Astrocyte (in vitro differentiated cells and primary cell): Measurements from ENCODE around the gene OPA1. TPM values are rescaled to one million over a fixed set of nuclear protein-coding genes. Genes with fewer than 3 reads are reported as not detected.

Experiments used
- DNase-seq: peaks from one replicate; pipeline ENCODE4 v3.0.0-alpha.2; 2010; ENCODE audit warnings: low read depth
- FAIRE-seq: peaks from 2 replicates; lab custom pipeline; 2011; peaks lifted over from hg19 to GRCh38; lab: Jason Lieb, UNC
- H2AFZ ChIP-seq: 2 replicates; pipeline ENCODE4 v1.6.0; 2012; ENCODE audit warnings: low read depth, low read length, inconsistent platforms
- H3K27ac ChIP-seq: 2 replicates; pipeline ENCODE4 v1.5.1; 2011; ENCODE audit warnings: low read depth, low read length, inconsistent platforms
- H3K27me3 ChIP-seq: 2 replicates; pipeline ENCODE4 v1.6.0; 2011; ENCODE audit warnings: low read length, inconsistent platforms; ENCODE audit not compliant: insufficient read depth
- H3K36me3 ChIP-seq: 2 replicates; pipeline ENCODE4 v1.5.1; 2011; ENCODE audit warnings: low read length, inconsistent platforms; ENCODE audit not compliant: insufficient read depth
- H3K4me1 ChIP-seq: 2 replicates; pipeline ENCODE4 v1.5.1; 2011; ENCODE audit warnings: low read length, inconsistent platforms; ENCODE audit not compliant: insufficient read depth
- H3K4me2 ChIP-seq: 2 replicates; pipeline ENCODE4 v1.6.0; 2012; ENCODE audit warnings: low read length, inconsistent platforms
- H3K4me3 ChIP-seq: 2 replicates; pipeline ENCODE4 v1.5.1; 2011; ENCODE audit warnings: low read depth, mild to moderate bottlenecking, low read length, inconsistent platforms; ENCODE audit not compliant: insufficient read depth
- H3K79me2 ChIP-seq: 2 replicates; pipeline ENCODE4 v1.6.0; 2012; ENCODE audit warnings: mild to moderate bottlenecking, low read length, inconsistent platforms; ENCODE audit not compliant: insufficient read depth
- H3K9ac ChIP-seq: 2 replicates; pipeline ENCODE4 v1.6.0; 2012; ENCODE audit warnings: mild to moderate bottlenecking, low read length, inconsistent platforms
- H3K9me3 ChIP-seq: 2 replicates; pipeline ENCODE4 v1.5.1; 2012; ENCODE audit warnings: low read depth, mild to moderate bottlenecking, low read length, inconsistent platforms; ENCODE audit not compliant: insufficient read depth
- H4K20me1 ChIP-seq: 2 replicates; pipeline ENCODE4 v1.6.0; 2012; ENCODE audit warnings: low read length, inconsistent platforms; ENCODE audit not compliant: insufficient read depth
- H3K27ac Mint-ChIP-seq: one replicate; pipeline ENCODE4 v1.8.0; 2021; ENCODE audit warnings: mild to moderate bottlenecking, mixed read lengths; ENCODE audit not compliant: unreplicated experiment
- H3K27me3 Mint-ChIP-seq: one replicate; pipeline ENCODE4 v1.8.0; 2021; ENCODE audit warnings: low read depth, mixed read lengths; ENCODE audit not compliant: unreplicated experiment
- H3K36me3 Mint-ChIP-seq: one replicate; pipeline ENCODE4 v1.8.0; 2021; ENCODE audit warnings: low read depth, mixed read lengths; ENCODE audit not compliant: unreplicated experiment
- H3K4me1 Mint-ChIP-seq: one replicate; pipeline ENCODE4 v1.8.0; 2021; ENCODE audit warnings: low read depth, mixed read lengths; ENCODE audit not compliant: unreplicated experiment
- H3K4me3 Mint-ChIP-seq: one replicate; pipeline ENCODE4 v1.8.0; 2021; ENCODE audit warnings: mild to moderate bottlenecking, moderate library complexity, mixed read lengths; ENCODE audit not compliant: unreplicated experiment
- H3K9me3 Mint-ChIP-seq: one replicate; pipeline ENCODE4 v1.8.0; 2021; ENCODE audit warnings: mild to moderate bottlenecking, mixed read lengths; ENCODE audit not compliant: unreplicated experiment
- EZH2 ChIP-seq: IDR thresholded peaks from 2 replicates; pipeline ENCODE4 v1.6.1; 2012; ENCODE audit warnings: mild to moderate bottlenecking, low read length, inconsistent platforms; ENCODE audit not compliant: insufficient read depth
- total RNA-seq: library from RNA; stranded (reverse); gene quantifications from 2 replicates; pipeline ENCODE4 v1.2.1, GENCODE V29; 2021
- TF ChIP-seq, protein P1 (sequence below): IDR thresholded peaks from 2 replicates; pipeline ENCODE4 v1.5.1; 2011; ENCODE audit warnings: low read depth, mild to moderate bottlenecking, inconsistent platforms, low read length, moderate library complexity; ENCODE audit not compliant: insufficient read depth

Gene OPA1
- total RNA-seq, 1 donor from 2014 or later: 61.8 TPM

DNA sequence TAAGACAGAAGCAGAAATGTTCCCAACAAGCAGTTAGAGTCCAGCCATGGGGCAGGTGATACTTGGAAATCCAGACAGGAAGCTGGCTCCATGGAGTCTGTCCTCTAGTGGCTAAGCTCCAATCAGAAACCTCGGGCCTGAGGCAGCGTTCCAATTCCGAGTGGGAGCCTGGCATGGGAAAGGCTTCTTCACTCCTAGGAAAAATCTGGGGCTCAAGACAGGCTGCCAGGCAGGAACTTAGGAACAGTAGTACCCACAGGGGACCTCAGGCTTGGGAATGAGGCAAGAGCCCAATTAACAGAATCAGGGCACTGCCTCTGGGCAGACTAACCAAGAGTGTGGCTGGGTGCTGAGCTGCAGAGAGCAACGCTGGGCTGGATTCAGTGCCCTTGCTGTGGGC, 32.1 kb upstream of the OPA1 start:
- H3K27ac Mint-ChIP-seq: no peak overlapping the region
- H3K36me3 ChIP-seq: no peaks in the 10 kb centered on the region
- H3K9me3 Mint-ChIP-seq: no peaks in the 10 kb centered on the region
- no peaks in the 10 kb centered on the region for H3K79me2 ChIP-seq
- no peaks in the 10 kb centered on the region for H3K4me1 ChIP-seq
- H3K4me3 ChIP-seq: no peak overlapping the region
- no peak overlapping the region for H3K27ac ChIP-seq
- no peak overlapping the region for H3K4me2 ChIP-seq
- H3K4me3 Mint-ChIP-seq: no peak overlapping the region
- no peaks in the 10 kb centered on the region for H3K4me1 Mint-ChIP-seq
- H3K9ac ChIP-seq: no peak overlapping the region
- H3K27me3 Mint-ChIP-seq: peaks cover 5% of the 10 kb centered on the region
- H4K20me1 ChIP-seq: no peaks in the 10 kb centered on the region
- H3K9me3 ChIP-seq: no peaks in the 10 kb centered on the region
- FAIRE-seq (no peak), DNase-seq (no peak)
- H3K27me3 ChIP-seq: no peaks in the 10 kb centered on the region
- no peak overlapping the region for H2AFZ ChIP-seq
- no peak for TF ChIP-seq EZH2
- TF ChIP-seq, protein P1, sequence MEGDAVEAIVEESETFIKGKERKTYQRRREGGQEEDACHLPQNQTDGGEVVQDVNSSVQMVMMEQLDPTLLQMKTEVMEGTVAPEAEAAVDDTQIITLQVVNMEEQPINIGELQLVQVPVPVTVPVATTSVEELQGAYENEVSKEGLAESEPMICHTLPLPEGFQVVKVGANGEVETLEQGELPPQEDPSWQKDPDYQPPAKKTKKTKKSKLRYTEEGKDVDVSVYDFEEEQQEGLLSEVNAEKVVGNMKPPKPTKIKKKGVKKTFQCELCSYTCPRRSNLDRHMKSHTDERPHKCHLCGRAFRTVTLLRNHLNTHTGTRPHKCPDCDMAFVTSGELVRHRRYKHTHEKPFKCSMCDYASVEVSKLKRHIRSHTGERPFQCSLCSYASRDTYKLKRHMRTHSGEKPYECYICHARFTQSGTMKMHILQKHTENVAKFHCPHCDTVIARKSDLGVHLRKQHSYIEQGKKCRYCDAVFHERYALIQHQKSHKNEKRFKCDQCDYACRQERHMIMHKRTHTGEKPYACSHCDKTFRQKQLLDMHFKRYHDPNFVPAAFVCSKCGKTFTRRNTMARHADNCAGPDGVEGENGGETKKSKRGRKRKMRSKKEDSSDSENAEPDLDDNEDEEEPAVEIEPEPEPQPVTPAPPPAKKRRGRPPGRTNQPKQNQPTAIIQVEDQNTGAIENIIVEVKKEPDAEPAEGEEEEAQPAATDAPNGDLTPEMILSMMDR: no peak
- H3K36me3 Mint-ChIP-seq: no peaks in the 10 kb centered on the region

DNA sequence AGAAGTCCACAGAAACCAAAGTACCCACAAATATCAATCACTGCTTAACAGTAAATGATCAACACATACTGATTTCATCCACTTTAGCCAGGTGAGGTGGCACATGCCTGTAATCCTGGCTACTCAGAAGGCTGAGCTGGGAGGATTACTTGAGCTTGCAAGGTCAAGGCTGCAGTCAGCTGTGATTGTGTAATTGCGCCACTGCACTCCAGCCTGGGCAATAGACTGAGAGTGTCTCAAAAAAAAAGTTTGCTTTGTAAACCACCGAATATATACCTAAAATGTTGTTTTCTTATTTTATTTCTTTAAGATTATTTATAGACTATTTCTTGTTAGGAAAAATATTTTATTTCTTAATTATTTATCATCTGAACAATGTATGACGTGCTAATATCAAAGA, 29.6 kb upstream of the OPA1 start:
- no peak overlapping the region for H3K4me3 Mint-ChIP-seq
- H3K27ac Mint-ChIP-seq: no peak overlapping the region
- Histone ChIP-seq H3K9ac (no peak overlapping the region), H3K27ac (no peak overlapping the region), H3K9me3 (no peaks in the 10 kb centered on the region), H3K36me3 (no peaks in the 10 kb centered on the region), H3K27me3 (no peaks in the 10 kb centered on the region), H3K4me1 (no peaks in the 10 kb centered on the region), H2AFZ (no peak overlapping the region), H3K4me3 (no peak overlapping the region), H3K79me2 (no peaks in the 10 kb centered on the region), H4K20me1 (no peaks in the 10 kb centered on the region), H3K4me2 (no peak overlapping the region)
- H3K4me1 Mint-ChIP-seq: no peaks in the 10 kb centered on the region
- no peaks in the 10 kb centered on the region for H3K9me3 Mint-ChIP-seq
- TF ChIP-seq, protein P1: no peak
- no peak for TF ChIP-seq EZH2
- no peak for FAIRE-seq
- no peaks in the 10 kb centered on the region for H3K36me3 Mint-ChIP-seq
- no peaks in the 10 kb centered on the region for H3K27me3 Mint-ChIP-seq
- DNase-seq: no peak

DNA sequence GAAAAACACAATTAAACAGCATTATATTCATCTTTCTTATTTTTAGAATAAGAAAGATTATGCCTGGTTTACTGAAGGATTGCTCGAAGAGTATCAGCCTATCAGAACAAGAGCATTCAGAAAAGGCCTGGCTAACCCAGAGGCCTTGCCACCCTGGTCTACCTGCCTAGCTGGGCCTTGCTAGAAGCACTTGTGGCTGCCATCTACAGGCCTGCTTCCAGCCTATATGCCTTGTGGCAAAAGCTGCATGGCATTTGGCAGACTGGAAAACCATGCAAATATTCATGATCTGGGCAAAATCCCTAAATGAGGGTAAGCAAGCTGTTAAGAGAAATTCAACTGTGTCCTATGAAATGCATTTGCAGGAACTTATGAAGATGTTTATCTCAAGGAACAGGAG, 29.0 kb upstream of the OPA1 start:
- H3K9me3 Mint-ChIP-seq: no peaks in the 10 kb centered on the region
- no peaks in the 10 kb centered on the region for H3K9me3 ChIP-seq

More for the DNA sequence above, 29.0 kb upstream of the OPA1 start:
- no peak for TF ChIP-seq EZH2
- TF ChIP-seq, protein P1: no peak
- no peaks in the 10 kb centered on the region for H3K36me3 ChIP-seq
- no peaks in the 10 kb centered on the region for H4K20me1 ChIP-seq
- no peak overlapping the region for H3K4me2 ChIP-seq
- no peak overlapping the region for H3K4me3 Mint-ChIP-seq
- FAIRE-seq: no peak
- no peaks in the 10 kb centered on the region for H3K27me3 Mint-ChIP-seq
- no peaks in the 10 kb centered on the region for H3K4me1 Mint-ChIP-seq
- H3K4me1 ChIP-seq: no peaks in the 10 kb centered on the region
- no peaks in the 10 kb centered on the region for H3K36me3 Mint-ChIP-seq
- no peak overlapping the region for H3K27ac Mint-ChIP-seq
- no peak overlapping the region for H3K27ac ChIP-seq
- DNase-seq: no peak
- no peaks in the 10 kb centered on the region for H3K27me3 ChIP-seq
- H3K4me3 ChIP-seq: no peak overlapping the region
- no peak overlapping the region for H3K9ac ChIP-seq
- no peak overlapping the region for H2AFZ ChIP-seq
- H3K79me2 ChIP-seq: no peaks in the 10 kb centered on the region
